HCT116 (cell line): ENCODE results near the gene MXRA8.

Experiments used
- ATF3 ChIP-seq: IDR thresholded peaks from 2 replicates; pipeline ENCODE4 v1.6.1; 2012
- CTCF ChIP-seq, 3 experiments: fragments of 200-600 bp in 1 of 3; sonication (generic) in 1 of 3; IDR thresholded peaks in 2 of 3; conservative IDR thresholded peaks in 1 of 3; 2 replicates each; pipeline ENCODE4 v1.5.1; 2012 to 2017; ENCODE audit warnings: low read depth in 2 of 3, low read length in 2 of 3, antibody characterized with exemption in 1 of 3, borderline replicate concordance in 1 of 3, control low read depth in 1 of 3, mild to moderate bottlenecking in 1 of 3, mixed read lengths in 1 of 3, mixed run types in 1 of 3, moderate library complexity in 1 of 3; ENCODE audit not compliant: insufficient read depth in 1 of 3
- EGR1 ChIP-seq: IDR thresholded peaks from 2 replicates; pipeline ENCODE4 v1.6.1; 2012; ENCODE audit warnings: low read depth
- EZH2 ChIP-seq: fragments of 200-600 bp; sonication (generic); IDR thresholded peaks from 2 replicates; pipeline ENCODE4 v1.6.1; 2017; ENCODE audit warnings: antibody characterized with exemption, mixed run types
- JUND ChIP-seq: IDR thresholded peaks from 2 replicates; pipeline ENCODE4 v1.6.1; 2012
- POLR2A ChIP-seq: IDR thresholded peaks from 2 replicates; pipeline ENCODE4 v1.7.0; 2011; ENCODE audit warnings: borderline replicate concordance; ENCODE audit not compliant: insufficient read depth, insufficient read length; ENCODE audit errors: extremely low read depth
- POLR2AphosphoS5 ChIP-seq: IDR thresholded peaks from 2 replicates; pipeline ENCODE4 v1.6.1; 2011; ENCODE audit warnings: mild to moderate bottlenecking, low read depth, low read length, moderate library complexity
- RAD21 ChIP-seq: IDR thresholded peaks from 2 replicates; pipeline ENCODE4 v1.6.1; 2012; ENCODE audit warnings: low read depth, mild to moderate bottlenecking
- REST ChIP-seq: IDR thresholded peaks from 2 replicates; pipeline ENCODE4 v1.6.1; 2012; ENCODE audit warnings: low read depth
- SP1 ChIP-seq: IDR thresholded peaks from 2 replicates; pipeline ENCODE4 v1.6.1; 2012; ENCODE audit warnings: low read depth
- TCF7L2 ChIP-seq: IDR thresholded peaks from 2 replicates; pipeline ENCODE4 v1.7.0; 2011; ENCODE audit warnings: borderline replicate concordance, inconsistent platforms; ENCODE audit not compliant: insufficient read depth, insufficient read length; ENCODE audit errors: extremely low read depth
- ZNF274 ChIP-seq: fragments of 200-500 bp; sonication (Bioruptor generic); IDR thresholded peaks from 2 replicates; pipeline ENCODE4 v1.6.1; 2014; ENCODE audit warnings: mild to moderate bottlenecking, low read depth, low read length, inconsistent platforms
- TF ChIP-seq, protein P1 (sequence below): IDR thresholded peaks from 2 replicates; pipeline ENCODE4 v1.6.1; 2011; ENCODE audit warnings: mild to moderate bottlenecking, low read length, moderate library complexity; ENCODE audit not compliant: insufficient replicate concordance; ENCODE audit errors: extremely low read depth

GRCh38 chr1:1332031-1332755 is 26.2 kb downstream of the MXRA8 start:
- TF ChIP-seq POLR2A, result no peak
- no peak for TF ChIP-seq CTCF (IDR thresholded peaks at IDR 0.05 in 2 of 3, conservative IDR thresholded peaks at IDR 0.05 in 1 of 3; ENCODE audit: borderline replicate concordance in 1 of 3, insufficient read depth in 1 of 3, low read depth in 2 of 3, low read length in 2 of 3)
- TF ChIP-seq REST, result no peak
- TF ChIP-seq SP1, result no peak
- no peak for TF ChIP-seq EGR1
- TF ChIP-seq POLR2AphosphoS5, result no peak
- TF ChIP-seq RAD21, result no peak
- TF ChIP-seq ZNF274, result no peak
- TF ChIP-seq, protein P1, sequence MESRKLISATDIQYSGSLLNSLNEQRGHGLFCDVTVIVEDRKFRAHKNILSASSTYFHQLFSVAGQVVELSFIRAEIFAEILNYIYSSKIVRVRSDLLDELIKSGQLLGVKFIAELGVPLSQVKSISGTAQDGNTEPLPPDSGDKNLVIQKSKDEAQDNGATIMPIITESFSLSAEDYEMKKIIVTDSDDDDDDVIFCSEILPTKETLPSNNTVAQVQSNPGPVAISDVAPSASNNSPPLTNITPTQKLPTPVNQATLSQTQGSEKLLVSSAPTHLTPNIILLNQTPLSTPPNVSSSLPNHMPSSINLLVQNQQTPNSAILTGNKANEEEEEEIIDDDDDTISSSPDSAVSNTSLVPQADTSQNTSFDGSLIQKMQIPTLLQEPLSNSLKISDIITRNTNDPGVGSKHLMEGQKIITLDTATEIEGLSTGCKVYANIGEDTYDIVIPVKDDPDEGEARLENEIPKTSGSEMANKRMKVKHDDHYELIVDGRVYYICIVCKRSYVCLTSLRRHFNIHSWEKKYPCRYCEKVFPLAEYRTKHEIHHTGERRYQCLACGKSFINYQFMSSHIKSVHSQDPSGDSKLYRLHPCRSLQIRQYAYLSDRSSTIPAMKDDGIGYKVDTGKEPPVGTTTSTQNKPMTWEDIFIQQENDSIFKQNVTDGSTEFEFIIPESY, result no peak
- no peak for TF ChIP-seq EZH2
- no peak for TF ChIP-seq ATF3
- no peak for TF ChIP-seq TCF7L2
- TF ChIP-seq JUND, result no peak
